Measurements from ENCODE around the gene MTUS2.

- no peak for TF ChIP-seq CTCF (IDR thresholded peaks at IDR 0.05 in 8 of 11, conservative IDR thresholded peaks at IDR 0.05 in 3 of 11)
- no peak for TF ChIP-seq POLR2A (IDR thresholded peaks at IDR 0.05)
- TF ChIP-seq POLR2AphosphoS5 (IDR thresholded peaks at IDR 0.05) = no peak
Measured at GRCh38 chr13:28984825-28985224, 164.7 kb downstream of the MTUS2 start.
